ENCODE data around the gene PDGFRB.

Gene PDGFRB

GRCh38 chr5:150129813-150130492 lies 25.7 kb downstream of the PDGFRB start:
- DNase-seq (ENCODE audit: low read depth): peak; percentile 29

- no peak for DNase-seq (ENCODE audit: low read depth)
Observed at GRCh38 chr5:150129454-150129812, 26.2 kb downstream of the PDGFRB start.

- no peak for DNase-seq (ENCODE audit: low read depth)
Observed at GRCh38 chr5:150126921-150127265, 28.8 kb downstream of the PDGFRB start.

GRCh38 chr5:150126199-150126920 lies 29.3 kb downstream of the PDGFRB start:
- no peak for DNase-seq (ENCODE audit: low read depth)

- DNase-seq (ENCODE audit: low read depth): no peak
Observed at GRCh38 chr5:150125334-150125733, 30.3 kb downstream of the PDGFRB start.

GRCh38 chr5:150124596-150124995 lies 31.0 kb downstream of the PDGFRB start:
- no peak for DNase-seq (ENCODE audit: low read depth)

- DNase-seq (ENCODE audit: low read depth): no peak
Observed at GRCh38 chr5:150124111-150124557, 31.5 kb downstream of the PDGFRB start.

GRCh38 chr5:150123542-150123941 lies 32.1 kb downstream of the PDGFRB start:
- DNase-seq (ENCODE audit: low read depth): no peak

- no peak for DNase-seq (ENCODE audit: low read depth)
Observed at GRCh38 chr5:150122536-150123481, 32.8 kb downstream of the PDGFRB start.

GRCh38 chr5:150122158-150122510 lies 33.5 kb downstream of the PDGFRB start:
- DNase-seq (ENCODE audit: low read depth): no peak

- no peak for DNase-seq (ENCODE audit: low read depth)
Observed at GRCh38 chr5:150121448-150122157, 34.0 kb downstream of the PDGFRB start.

GRCh38 chr5:150120617-150121447 lies 34.8 kb downstream of the PDGFRB start:
- DNase-seq (ENCODE audit: low read depth): no peak

GRCh38 chr5:150120062-150120441 lies 35.6 kb downstream of the PDGFRB start:
- no peak for DNase-seq (ENCODE audit: low read depth)

GRCh38 chr5:150119421-150120061 lies 36.1 kb downstream of the PDGFRB start:
- DNase-seq (ENCODE audit: low read depth): no peak

GRCh38 chr5:150118561-150119229 lies 37.0 kb downstream of the PDGFRB start:
- no peak for DNase-seq (ENCODE audit: low read depth)

GRCh38 chr5:150117945-150118560 lies 37.6 kb downstream of the PDGFRB start:
- DNase-seq (ENCODE audit: low read depth): no peak

GRCh38 chr5:150116667-150117400 lies 38.8 kb downstream of the PDGFRB start:
- DNase-seq (ENCODE audit: low read depth): no peak

- no peak for DNase-seq (ENCODE audit: low read depth)
Observed at GRCh38 chr5:150114773-150115408, 40.8 kb downstream of the PDGFRB start.

Measured in stimulated activated CD8-positive, alpha-beta memory T cell treated with anti-CD3 and anti-CD28 coated beads, Interleukin-4, amount 100 ng/mL, for 24 hours (primary cell).